HFF-Myc (cell line): ENCODE measurements around the gene DNAH10.

Experiments
- DNase-seq: peaks from one replicate; pipeline ENCODE4 v3.0.0-alpha.2; 2011; ENCODE audit warnings: low read depth; ENCODE audit errors: extremely low read depth
- H3K4me3 ChIP-seq: replicated peaks from 2 replicates; pipeline ENCODE4 v1.5.1; 2011; ENCODE audit warnings: low read depth, mild to moderate bottlenecking, control low read depth, low read length
- TF ChIP-seq, protein P1 (sequence below): IDR thresholded peaks from 2 replicates; pipeline ENCODE4 v1.5.1; 2012; ENCODE audit warnings: mild to moderate bottlenecking, low read depth, low read length, control low read depth; ENCODE audit errors: missing control alignments

DNAH10 gene

DNA sequence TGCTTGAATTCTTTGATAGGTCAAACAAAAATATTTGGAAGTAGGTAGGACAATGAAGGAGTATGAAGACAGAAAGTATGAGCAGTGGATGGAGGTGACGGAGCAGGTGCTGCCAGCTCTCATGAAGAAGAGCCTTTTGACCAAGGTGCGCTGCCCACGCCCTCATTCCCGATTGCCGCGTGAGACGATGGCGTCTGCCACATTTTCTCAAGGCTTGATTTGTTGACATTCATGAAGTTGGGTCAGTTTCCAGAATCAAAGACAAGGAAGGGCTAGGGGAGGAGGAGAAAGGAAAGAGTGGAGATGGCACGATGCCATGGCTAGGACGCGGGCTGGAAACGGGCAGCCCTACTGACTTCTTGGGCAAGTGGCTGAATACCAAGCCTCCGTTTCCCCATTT, 37.1 kb downstream of the DNAH10 start:
- TF ChIP-seq, protein P1, sequence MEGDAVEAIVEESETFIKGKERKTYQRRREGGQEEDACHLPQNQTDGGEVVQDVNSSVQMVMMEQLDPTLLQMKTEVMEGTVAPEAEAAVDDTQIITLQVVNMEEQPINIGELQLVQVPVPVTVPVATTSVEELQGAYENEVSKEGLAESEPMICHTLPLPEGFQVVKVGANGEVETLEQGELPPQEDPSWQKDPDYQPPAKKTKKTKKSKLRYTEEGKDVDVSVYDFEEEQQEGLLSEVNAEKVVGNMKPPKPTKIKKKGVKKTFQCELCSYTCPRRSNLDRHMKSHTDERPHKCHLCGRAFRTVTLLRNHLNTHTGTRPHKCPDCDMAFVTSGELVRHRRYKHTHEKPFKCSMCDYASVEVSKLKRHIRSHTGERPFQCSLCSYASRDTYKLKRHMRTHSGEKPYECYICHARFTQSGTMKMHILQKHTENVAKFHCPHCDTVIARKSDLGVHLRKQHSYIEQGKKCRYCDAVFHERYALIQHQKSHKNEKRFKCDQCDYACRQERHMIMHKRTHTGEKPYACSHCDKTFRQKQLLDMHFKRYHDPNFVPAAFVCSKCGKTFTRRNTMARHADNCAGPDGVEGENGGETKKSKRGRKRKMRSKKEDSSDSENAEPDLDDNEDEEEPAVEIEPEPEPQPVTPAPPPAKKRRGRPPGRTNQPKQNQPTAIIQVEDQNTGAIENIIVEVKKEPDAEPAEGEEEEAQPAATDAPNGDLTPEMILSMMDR = no peak
- DNase-seq = no peak
- no peak overlapping the region for H3K4me3 ChIP-seq

DNA sequence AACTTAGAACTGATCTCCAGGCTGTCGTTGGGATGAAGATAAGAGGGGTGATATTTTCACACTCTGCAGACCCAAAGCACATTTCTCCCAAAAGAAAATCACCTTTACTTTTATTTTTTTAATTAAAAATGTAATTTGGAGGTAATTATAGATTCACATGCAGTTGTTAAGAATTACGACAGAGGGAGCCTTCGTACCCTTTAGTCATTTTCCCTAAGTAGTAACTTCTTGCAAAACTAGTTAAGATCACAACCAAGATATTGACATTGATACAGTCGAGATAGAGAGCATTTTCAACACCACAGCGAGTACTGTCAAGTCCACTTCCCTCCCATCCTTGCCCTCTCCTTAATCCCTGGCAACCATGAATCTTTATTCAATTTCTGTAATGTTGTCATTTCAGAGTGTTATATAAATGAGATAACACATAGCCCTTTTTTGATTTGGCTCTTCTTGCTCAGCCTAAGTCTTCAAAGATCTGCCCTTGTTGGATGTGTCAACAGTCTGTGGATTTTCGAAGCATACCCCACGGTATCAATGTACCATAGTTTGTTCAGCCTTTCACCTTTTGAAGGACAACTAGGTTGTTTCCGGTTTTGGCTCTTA, 39.6 kb downstream of the DNAH10 start:
- no peak for DNase-seq
- TF ChIP-seq, protein P1 = no peak
- no peak overlapping the region for H3K4me3 ChIP-seq

- TF ChIP-seq, protein P1 = no peak
- DNase-seq = no peak
- no peak overlapping the region for H3K4me3 ChIP-seq
These were observed 43.1 kb downstream of the DNAH10 start for GRCh38 chr12:123805173-123805572.

DNA sequence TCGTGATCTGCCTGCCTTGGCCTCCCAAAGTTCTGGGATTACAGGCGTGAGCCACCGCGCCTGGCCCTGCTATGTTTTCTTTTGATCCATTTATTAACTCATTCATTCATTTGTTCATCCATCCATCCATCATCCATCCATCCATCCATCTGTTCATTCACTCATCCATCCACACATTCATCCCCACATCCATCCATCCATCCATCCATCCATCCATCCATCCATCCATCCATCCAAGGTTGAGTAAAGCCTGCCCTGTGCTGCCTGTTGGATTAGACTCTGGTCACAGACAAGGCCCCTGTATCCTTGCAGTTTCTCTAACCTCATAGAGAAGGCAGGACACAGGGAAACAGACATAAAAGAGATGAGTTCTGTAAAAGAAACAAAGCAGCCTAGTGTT, 44.9 kb downstream of the DNAH10 start:
- no peak overlapping the region for H3K4me3 ChIP-seq
- TF ChIP-seq, protein P1 = no peak
- DNase-seq = no peak

- no peak overlapping the region for H3K4me3 ChIP-seq
- no peak for DNase-seq
- TF ChIP-seq, protein P1 = no peak
These were observed 45.6 kb downstream of the DNAH10 start for GRCh38 chr12:123807670-123808069.

DNA sequence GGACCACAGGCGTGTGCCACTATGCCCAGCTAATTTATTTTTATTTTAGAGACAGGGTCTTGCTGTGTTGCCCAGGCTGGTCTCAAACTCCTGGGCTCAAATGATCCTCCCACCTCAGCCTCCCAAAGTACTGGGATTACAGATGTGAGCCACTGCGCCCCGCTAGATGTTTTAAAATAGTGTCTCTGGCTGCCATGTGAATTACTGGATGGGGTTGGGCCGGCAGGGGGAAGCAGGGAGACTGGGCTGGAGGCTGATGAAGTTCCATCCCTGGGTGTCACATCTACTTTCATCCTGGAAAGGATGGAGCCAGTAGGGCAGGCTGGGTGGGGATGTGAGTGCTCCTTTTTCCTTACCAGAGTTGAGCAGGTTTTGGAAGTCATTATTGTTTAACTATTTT, 46.1 kb downstream of the DNAH10 start:
- DNase-seq = no peak
- TF ChIP-seq, protein P1 = peak; percentile 33

DNA sequence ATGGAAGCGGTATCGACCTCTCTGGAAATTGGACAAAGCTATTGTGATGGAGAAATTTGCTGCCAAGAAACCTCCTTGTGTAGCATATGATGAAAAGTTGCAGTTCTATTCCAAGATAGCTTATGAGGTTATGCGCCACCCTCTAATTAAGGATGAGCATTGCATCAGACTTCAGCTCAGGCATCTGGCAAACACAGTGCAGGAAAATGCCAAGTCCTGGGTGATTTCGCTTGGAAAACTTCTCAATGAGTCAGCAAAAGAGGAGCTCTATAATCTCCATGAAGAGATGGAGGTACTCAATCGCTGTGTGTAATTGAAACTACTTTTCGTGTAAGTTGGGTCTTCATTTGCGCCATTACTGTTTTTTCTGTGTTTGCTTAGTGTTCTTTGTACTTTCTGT, 51.2 kb downstream of the DNAH10 start:
- TF ChIP-seq, protein P1 = no peak
- no peak overlapping the region for H3K4me3 ChIP-seq
- DNase-seq = no peak

More for the DNA sequence above, 46.1 kb downstream of the DNAH10 start:
- H3K4me3 ChIP-seq = no peak overlapping the region
